Lower lobe of right lung (tissue), 2 donors: ENCODE measurements around the gene SLC12A9. TPM values are rescaled to one million over a fixed set of nuclear protein-coding genes. Genes with fewer than 3 reads are reported as not detected.

Experiments used
- ATAC-seq, 2 donors: fragments of 200-7000 bp; cut with Tn5 transposase; one replicate each; pipeline ENCODE4 v1.9.1; 2020 to 2022; ENCODE audit warnings: mild to moderate bottlenecking in 2 of 2, moderate library complexity in 2 of 2
- DNase-seq: peaks from one replicate; pipeline ENCODE4 v3.0.0-alpha.2; 2020
- H3K27ac ChIP-seq: fragments of 200-600 bp; one replicate; pipeline ENCODE4 v1.8.0; 2022
- H3K27me3 ChIP-seq: fragments of 200-600 bp; one replicate; pipeline ENCODE4 v1.8.0; 2022; ENCODE audit warnings: low read depth
- H3K36me3 ChIP-seq: fragments of 200-600 bp; one replicate; pipeline ENCODE4 v1.8.0; 2022; ENCODE audit warnings: mild to moderate bottlenecking
- H3K4me1 ChIP-seq: fragments of 200-600 bp; one replicate; pipeline ENCODE4 v1.8.0; 2022
- H3K4me3 ChIP-seq: fragments of 200-600 bp; one replicate; pipeline ENCODE4 v1.8.0; 2022; ENCODE audit warnings: mild to moderate bottlenecking
- H3K9me3 ChIP-seq: fragments of 200-600 bp; one replicate; pipeline ENCODE4 v1.8.0; 2022
- intact Hi-C: fragments of 100-400 bp; cut with DNase I; formaldehyde crosslinking; loops from one replicate; pipeline ENCODE4 v1.11.0; 2022
- total RNA-seq: library from RNA; stranded (reverse); fragmentation: NEBNext Ultra II Directional; extraction: Animal tissue kit (Norgen Biotek cat#: 25700); gene quantifications from one replicate; pipeline ENCODE4 v1.2.1, GENCODE V29; 2021
- TF ChIP-seq, protein P1 (sequence below): fragments of 200-600 bp; IDR thresholded peaks from one replicate; pipeline ENCODE4 v1.8.0; 2022; ENCODE audit warnings: antibody characterized with exemption, mild to moderate bottlenecking
- donor health status: DM: no; HTN: yes; CAD: no; lungs with severe emphysema.

SLC12A9 gene
- total RNA-seq, 1 donor from 2014 or later: 43.6 TPM

DNA sequence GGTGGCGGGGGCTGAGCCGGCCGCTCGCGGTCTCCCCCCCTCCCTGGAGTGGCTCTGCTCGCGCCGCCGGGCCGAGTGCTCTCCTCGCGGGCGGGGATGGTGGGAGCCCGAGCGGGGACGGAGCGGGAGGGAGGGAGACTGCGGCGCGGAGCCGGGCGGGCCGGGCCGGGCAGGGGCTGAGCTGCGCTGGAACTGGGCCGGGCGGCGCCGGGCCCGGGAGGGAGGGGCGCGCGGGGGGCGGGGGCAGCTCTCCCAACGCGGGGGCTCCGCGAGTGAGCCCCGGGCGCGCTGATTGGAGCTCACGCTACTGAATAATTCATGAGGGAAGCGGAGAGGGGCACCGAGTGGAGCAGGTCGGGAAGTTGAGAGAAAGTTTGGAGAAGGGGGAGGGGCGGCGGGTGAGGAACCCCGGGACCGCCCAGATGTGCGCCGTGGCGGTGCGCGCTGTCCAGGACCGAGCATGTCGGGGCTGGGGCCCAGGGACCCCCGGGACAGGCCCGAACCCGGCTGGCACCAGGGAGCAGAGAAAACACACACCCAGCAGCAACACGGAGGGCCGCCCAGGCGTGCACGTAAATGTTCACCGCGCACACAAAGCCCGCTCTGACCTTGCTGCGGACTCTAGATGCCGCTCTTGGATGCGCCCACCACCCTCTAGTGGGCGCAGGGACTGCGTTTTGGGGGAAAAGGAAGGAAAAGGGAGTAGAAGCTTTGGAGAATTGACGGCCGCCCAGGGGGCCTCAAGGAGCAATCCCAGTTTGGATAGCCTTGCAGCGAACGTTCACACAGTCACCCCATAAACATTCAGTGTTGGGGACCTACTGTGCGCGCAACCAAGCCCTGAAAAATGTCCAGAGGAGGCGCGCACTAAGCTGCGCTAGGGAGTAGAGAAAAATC is 24.9 kb upstream of the SLC12A9 start, which contains the start of gene EPHB4:
Gene EPHB4 (minus strand): TSS at position 194 of the 897 bp plus-strand sequence. CDS start 493 bp downstream, outside the sequence.
- Histone ChIP-seq H3K36me3 (peaks cover 20% of the 10 kb centered on the region), H3K4me1 (peaks cover 28% of the 10 kb centered on the region), H3K27me3 (peaks cover 22% of the 10 kb centered on the region), H3K27ac (peak within 1 kb of the TSS; percentile 80), H3K4me3 (peak within 1 kb of the TSS; percentile 72), H3K9me3 (no peaks in the 10 kb centered on the region)
- DNase-seq: peak; percentile 84
- intact Hi-C loops: no loop called here
- ATAC-seq: peak; percentile 87 to 88
- TF ChIP-seq, protein P1, sequence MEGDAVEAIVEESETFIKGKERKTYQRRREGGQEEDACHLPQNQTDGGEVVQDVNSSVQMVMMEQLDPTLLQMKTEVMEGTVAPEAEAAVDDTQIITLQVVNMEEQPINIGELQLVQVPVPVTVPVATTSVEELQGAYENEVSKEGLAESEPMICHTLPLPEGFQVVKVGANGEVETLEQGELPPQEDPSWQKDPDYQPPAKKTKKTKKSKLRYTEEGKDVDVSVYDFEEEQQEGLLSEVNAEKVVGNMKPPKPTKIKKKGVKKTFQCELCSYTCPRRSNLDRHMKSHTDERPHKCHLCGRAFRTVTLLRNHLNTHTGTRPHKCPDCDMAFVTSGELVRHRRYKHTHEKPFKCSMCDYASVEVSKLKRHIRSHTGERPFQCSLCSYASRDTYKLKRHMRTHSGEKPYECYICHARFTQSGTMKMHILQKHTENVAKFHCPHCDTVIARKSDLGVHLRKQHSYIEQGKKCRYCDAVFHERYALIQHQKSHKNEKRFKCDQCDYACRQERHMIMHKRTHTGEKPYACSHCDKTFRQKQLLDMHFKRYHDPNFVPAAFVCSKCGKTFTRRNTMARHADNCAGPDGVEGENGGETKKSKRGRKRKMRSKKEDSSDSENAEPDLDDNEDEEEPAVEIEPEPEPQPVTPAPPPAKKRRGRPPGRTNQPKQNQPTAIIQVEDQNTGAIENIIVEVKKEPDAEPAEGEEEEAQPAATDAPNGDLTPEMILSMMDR: peak; percentile 23

DNA sequence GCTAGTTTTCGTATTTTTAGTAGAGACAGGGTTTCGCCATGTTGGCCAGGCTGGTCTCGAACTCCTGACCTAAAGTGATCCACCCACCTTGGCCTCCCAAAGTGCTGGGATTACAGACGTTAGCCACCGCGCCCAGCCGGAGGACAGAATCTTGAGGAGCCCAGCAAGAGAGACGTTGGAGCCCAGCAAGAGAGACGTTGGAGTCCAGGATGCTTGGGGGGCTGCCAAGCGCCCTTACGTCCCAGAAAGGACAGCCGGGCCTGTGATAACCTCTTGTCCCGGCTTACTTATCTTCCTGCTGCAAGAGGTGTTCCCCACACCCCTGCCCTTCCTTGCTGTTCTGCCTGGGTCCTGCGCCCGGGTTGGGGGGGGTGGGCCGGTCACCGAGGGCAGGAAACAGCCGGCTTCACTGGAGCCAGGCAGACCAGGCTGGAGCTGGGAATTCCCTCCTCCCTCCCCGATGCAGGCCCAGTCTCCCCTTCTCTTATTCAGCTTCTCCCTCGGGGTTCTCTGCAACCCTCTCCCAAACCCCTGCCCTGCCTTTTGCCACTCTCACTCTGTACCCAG is 23.3 kb upstream of the SLC12A9 start:
- ATAC-seq: peak in 1 of 2 donors; percentile 11
- Histone ChIP-seq H3K27ac (peak overlapping the region; percentile 80), H3K9me3 (no peaks in the 10 kb centered on the region), H3K4me3 (peak overlapping the region; percentile 72), H3K36me3 (peaks cover 3% of the 10 kb centered on the region), H3K4me1 (peaks cover 28% of the 10 kb centered on the region), H3K27me3 (peaks cover 22% of the 10 kb centered on the region)
- intact Hi-C loops: no loop called here
- TF ChIP-seq, protein P1: no peak
- DNase-seq: no peak

DNA sequence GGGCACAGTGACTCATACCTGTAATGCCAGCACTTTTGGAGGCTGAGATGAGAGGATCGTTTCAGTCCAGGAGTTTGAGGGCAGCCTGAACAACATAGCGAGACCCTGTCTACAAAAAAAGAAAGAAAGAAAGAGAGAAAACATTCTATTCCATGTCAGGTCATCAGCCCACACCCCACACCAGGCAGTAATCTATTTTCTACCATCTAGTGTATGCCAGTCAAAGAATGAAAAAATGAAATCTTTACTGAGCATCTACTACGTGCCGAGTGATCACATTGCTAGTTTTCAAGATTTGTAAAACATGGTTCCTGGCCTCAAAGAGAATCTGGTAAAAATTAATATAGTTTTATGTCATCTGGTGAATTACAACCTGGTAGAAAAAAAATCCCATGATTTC is 22.1 kb upstream of the SLC12A9 start:
- intact Hi-C loops: no loop called here
- H3K4me3 ChIP-seq: no peak overlapping the region
- peaks cover 25% of the 10 kb centered on the region for H3K4me1 ChIP-seq
- TF ChIP-seq, protein P1: no peak
- H3K9me3 ChIP-seq: no peaks in the 10 kb centered on the region
- no peaks in the 10 kb centered on the region for H3K36me3 ChIP-seq
- ATAC-seq (no peak), DNase-seq (no peak)
- peaks cover 22% of the 10 kb centered on the region for H3K27me3 ChIP-seq
- no peak overlapping the region for H3K27ac ChIP-seq

DNA sequence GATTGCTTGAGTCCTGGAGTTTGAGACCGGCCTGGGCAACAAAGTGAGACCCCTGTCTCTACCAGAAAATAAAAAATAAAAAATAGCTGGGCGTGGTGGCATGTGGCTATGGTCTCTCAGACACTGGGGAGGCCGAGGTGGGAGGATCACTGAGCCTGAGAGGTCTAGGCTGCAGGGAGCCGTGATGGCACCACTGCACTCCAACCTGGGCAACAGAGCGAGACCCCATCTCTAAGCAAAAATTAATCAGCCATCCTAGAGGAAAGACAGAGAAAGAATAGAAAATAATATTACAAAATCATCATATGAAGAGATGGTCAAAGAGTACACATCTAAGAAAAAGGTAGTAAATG is 20.3 kb upstream of the SLC12A9 start:
- H3K4me1 ChIP-seq: peaks cover 28% of the 10 kb centered on the region
- intact Hi-C loops: no loop called here
- H3K27me3 ChIP-seq: peaks cover 22% of the 10 kb centered on the region
- ATAC-seq: no peak
- H3K4me3 ChIP-seq: no peak overlapping the region
- no peak overlapping the region for H3K27ac ChIP-seq
- no peak for DNase-seq
- TF ChIP-seq, protein P1: no peak
- H3K36me3 ChIP-seq: no peaks in the 10 kb centered on the region
- no peaks in the 10 kb centered on the region for H3K9me3 ChIP-seq

DNA sequence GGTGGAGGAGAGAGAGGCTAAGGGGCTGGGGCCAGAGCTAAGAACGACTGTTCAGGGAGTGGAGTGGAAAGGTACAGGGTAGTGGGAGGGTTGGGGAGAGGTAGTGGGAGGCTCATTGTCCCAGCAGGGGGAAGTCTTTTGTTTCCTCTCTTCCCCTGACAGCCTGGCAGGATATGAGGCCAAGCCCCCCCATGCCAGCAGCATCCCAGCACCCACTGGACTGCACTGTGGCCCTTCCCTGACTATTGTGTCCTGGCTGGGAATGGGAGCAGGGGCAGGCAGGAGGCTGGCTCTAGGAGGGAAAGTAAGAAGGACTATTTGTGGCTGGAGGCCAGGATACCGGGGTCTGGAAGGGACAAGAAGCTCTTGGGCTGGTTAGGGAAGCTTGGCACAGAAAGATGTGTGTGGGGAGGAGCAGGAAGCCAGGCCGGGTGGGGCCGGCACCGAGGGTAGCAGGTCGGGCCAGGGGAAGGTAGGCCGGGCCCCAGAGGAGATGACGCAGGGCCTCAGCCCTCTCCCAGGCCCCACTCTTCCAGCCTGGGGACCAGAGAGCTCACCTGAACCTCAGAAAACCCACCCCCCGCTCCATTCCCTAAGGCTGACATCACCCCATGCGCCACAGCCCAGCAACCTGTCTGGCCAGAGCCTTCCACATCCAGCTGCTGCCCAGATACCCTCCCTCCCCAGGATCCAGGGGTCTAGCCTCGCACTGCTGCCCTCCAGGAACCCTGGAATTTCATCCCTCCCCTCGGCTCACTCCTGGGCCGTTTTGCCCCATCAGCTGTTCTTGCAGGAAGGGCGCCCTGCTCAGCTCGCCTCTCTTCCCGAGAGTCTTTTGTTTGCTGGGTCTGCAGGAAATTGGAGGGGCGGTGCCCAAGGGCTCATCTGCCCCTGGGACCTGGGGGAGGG is 16.4 kb upstream of the SLC12A9 start:
- H3K36me3 ChIP-seq: no peaks in the 10 kb centered on the region
- no peaks in the 10 kb centered on the region for H3K27me3 ChIP-seq
- TF ChIP-seq, protein P1: no peak
- H3K9me3 ChIP-seq: no peaks in the 10 kb centered on the region
- peak; percentile 65 for DNase-seq
- peak overlapping the region; percentile 87 for H3K27ac ChIP-seq
- peak; percentile 74 to 79 for ATAC-seq
- H3K4me3 ChIP-seq: peak overlapping the region; percentile 57
- intact Hi-C loops: no loop called here
- H3K4me1 ChIP-seq: peaks cover 14% of the 10 kb centered on the region
